ENCODE measurements around the gene LRRC49.
"Not testable (repeated sequence)": the region's sequence is repeated elsewhere in the genome, so short reads cannot be mapped to it uniquely, and the experiment has no call there.

Gene LRRC49

DNA sequence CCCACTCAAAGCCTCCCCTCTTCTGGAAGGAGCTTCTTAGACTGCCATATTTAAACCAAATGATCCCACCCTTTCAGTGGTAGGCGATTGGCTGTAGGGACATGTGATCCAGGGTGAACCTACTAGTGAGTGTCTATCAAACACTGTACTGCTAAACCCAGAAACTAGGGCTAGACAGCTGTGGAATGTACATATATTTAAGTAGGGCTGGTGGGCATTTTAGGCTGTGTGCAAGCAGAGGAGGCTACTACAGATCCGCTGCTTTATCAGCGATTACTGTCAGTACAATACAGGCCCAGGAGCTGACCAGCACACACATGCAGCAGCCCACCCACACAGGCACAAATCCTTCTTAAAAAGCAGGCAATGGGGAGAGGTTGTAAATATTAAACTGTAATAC lies 23.3 kb upstream of the LRRC49 start:
- DNase-seq = no peak

DNA sequence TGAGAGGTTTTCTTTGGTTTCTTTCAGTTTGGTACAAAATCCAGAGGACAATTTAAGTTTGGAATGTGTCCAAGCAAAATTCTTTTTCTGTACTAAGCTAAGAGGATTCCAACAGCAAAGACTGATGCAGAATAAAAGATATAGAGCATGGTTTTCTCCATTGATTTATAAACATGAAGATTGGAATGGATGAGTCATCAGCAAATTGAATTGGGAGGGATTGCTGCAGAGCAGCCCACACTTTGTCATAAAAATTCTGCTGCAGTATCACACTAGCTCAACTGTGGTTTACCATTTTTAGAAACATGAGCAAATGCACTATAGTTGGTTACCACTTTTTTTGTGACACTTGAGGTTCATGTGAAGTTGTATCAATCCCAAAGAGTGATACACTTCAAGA lies 22.6 kb upstream of the LRRC49 start:
- DNase-seq = no peak

- not testable (repeated sequence) for DNase-seq
These were observed 21.1 kb upstream of the LRRC49 start for GRCh38 chr15:70871490-70871889.

DNA sequence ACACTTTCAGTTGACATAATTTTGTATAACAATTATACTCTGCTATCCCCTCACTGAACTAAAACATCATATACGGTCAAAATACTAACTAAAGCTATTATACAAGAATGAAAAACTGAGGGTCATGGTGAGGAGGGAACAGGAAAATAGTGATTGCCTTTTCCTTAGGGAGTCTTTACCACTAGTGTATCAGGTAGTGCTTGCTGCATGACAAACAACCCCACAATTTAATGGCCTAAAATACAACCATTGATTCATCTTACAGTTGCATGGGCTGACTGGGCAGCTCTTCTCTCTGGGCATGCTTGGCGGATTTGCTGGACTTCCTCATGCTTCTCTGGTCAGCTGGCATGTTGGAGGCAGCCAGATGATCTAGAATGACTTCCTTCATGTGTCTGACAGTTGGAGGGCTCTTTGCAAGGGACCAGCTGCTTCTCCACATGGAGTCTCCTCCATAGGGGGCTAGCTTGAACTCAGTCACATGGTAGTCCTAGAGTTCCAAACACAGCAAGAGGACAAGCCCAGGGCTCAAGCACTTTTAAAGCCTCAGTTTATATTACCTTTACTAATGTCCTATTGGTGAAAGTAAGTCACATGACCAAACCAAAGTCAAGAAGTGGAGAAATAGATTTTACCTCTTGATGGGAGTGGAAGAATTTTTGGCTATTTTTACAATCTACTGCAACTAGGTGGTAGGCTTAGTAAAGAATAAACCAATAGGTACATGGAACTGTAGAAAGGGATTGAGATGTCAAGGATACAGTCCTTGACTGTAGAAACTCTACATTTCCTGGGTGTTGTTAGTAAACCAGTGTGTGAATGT lies 19.2 kb upstream of the LRRC49 start:
- DNase-seq = no peak

DNA sequence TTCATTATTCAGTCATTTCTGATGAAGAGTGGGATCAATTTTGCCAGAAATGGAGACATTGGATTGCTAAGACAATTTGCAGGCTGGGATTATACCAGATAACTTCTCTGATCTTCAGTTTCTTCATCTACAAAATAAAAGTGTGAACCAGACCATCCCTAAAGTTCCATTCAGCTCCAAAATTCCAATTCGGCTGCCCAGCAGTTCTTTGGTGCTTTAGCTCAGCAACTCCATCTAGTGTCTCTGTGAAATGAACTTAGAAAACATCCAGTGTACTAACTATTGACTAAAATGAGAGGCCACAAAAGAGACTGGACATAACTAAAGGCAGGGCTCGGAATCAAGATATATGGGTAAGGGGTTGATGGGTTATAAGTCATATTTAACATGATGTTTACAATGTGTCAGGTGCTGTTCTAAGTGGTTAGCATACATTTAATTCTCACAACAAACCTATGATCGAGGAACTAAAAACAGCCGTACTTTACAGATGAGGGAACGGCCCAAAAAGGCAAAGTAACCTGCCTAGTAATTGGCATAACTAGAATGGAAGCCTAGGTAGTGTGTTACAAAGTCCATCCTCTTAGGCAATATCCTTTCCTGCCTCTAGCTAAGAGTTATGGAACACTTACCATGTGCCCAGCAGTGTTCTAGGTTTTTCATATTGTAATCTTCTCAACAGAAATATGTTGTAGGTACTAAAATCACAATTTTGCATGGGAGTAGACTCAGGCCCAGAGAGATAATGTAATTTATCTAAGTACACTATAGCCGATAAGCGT lies 17.4 kb upstream of the LRRC49 start:
- no peak for DNase-seq

GRCh38 chr15:70876011-70876410 lies 16.6 kb upstream of the LRRC49 start:
- no peak for DNase-seq

DNA sequence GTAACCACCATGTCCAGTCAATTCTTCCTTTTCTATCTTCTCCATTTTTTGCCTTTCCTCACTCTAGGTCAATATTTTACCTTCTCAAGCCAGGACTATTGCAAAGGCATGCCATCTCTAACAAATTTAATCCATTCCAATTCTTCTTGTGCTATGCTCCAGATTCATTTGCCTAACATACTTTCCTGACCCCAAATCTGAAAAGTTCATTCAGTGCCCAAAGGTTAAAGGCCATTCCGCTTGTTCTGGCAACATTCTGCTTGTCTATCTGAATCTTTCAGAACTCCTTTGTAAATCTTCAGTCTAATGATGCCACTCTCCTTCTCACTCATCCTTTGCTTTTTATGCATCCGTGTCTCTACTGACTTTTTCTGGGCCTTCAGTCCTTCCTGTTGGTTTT lies 15.9 kb upstream of the LRRC49 start:
- no peak for DNase-seq

DNA sequence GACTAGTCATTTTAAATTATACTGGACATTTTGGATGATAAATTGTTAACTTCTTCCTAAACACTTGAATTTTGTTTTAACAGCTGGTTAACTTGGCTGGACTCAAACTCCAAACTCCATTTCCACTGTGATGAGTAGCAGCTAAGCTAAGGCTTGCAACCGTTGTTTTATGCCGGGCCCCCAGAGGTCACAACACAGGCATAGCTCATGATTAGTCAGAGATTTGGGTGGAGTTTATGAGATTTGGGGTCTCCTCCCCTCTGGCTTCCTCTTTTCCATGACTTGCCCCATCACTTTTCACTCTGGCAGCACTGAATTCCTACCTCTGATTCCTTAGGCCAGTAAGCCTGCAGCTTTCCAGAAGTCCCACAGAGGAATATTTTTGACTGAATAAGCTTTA lies 13.2 kb upstream of the LRRC49 start:
- DNase-seq = no peak

DNA sequence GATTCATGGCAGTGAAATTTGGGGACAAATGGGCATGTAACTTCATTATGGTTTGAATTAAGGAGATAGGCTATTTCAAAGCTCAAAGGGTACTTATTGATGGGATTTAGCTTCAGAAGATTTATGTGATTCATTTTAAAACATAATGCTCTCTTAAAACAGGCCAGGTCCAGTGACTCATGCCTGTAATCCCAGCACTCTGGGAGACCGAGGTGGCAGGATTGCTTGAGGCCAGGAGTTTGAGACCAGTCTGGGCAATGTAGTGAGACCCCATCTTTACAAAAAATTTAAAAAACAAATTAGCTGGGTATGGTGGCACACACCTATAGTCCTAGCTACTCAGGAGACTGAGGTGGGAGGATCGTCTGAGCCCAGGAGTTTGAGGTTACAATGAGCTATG lies 11.8 kb upstream of the LRRC49 start:
- no peak for DNase-seq

DNA sequence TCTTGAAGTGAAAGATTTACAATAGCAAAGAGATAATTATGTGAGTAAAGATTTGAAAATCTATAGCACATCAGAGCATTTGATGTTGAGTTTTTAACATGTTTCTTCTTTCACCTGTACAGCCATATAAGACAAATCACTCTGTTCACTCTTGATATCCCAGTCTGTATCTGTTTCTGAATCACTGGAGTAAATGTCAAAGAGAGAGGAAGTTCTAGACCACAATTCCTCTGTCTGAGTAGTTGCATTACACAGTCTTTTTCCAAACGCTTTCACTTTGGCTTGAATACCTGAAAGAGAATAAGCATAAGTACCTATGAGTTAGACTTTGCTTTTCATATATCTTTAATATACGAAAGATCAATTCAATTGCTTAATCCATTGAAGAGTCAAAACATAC lies 10.3 kb upstream of the LRRC49 start:
- no peak for DNase-seq

DNA sequence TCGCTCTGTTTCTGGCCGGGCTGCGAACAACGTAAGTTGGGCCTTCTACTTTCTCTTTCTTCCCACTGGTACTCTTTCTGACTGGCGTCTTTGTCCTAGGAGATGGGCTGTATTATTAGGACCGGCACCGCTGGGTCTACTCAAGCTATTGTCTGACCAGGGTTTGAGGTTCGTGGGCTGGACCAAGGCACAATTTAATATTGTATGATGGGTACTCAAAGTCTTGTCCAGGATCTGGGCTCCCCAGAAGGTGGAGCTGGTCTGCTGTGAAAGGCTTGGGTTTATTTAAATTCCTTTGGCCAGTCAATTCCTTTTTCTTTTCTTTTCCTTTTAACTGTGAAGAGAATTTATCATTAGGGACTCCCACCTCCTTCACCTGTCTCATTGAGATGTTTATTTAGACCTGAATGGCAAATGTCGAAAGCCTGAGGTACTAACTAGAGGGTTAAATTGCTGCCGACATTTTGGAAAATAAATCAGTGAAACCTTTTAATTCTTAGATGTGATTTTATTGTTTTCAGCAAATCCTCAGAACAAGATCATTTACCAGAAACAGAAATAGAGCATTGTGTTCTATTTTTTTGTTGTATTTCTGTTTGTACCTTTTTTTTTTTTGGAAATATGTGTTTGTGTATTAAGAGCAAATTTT lies 410 bp downstream of the LRRC49 start:
- DNase-seq = no peak

DNA sequence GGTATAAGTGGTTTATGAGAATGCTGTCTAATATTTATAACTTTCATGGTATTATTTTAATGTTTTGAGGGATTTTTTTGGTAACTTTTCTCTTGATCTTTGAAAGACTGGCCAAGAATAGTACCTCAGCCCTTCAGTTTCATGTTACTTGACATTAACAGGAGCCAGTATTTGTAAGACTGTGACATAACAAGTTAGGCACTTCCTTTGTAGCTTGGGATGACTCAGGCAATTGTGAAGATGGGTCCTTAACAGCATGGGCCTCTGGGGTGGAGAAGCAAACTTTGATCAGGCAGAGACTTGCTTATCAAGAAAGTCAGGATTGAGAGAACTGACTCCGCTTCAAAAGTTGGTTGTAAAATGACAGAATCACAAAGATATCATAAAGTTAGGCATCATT lies 9.5 kb downstream of the LRRC49 start:
- DNase-seq = no peak

- DNase-seq = no peak
These were observed 14.2 kb downstream of the LRRC49 start for GRCh38 chr15:70906842-70907241.

GRCh38 chr15:70907784-70908471 lies 15.3 kb downstream of the LRRC49 start:
- no peak for DNase-seq

DNA sequence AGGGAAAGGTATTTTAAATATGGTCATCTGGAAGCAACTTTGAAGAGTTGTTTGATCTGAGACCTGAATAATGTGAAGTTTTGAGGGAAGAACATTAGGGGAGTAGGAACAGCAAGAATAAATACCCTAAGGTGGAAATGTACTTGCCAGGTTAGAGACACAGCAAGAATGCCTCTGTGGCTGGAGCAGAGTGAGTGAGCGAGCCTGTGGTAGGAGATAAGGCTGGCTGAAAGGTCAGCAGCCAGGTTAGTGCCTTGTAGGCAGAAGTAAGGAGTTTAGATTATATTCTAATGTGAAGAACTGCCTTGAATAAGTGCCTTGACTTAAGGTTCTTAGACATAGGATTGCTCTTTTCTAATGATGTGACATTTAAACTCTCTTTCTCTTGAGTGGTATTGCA lies 18.3 kb downstream of the LRRC49 start:
- no peak for DNase-seq

- no peak for DNase-seq
These were observed 19.6 kb downstream of the LRRC49 start for GRCh38 chr15:70912187-70912586.

- DNase-seq = no peak
These were observed 23.9 kb downstream of the LRRC49 start for GRCh38 chr15:70916531-70916930.

DNA sequence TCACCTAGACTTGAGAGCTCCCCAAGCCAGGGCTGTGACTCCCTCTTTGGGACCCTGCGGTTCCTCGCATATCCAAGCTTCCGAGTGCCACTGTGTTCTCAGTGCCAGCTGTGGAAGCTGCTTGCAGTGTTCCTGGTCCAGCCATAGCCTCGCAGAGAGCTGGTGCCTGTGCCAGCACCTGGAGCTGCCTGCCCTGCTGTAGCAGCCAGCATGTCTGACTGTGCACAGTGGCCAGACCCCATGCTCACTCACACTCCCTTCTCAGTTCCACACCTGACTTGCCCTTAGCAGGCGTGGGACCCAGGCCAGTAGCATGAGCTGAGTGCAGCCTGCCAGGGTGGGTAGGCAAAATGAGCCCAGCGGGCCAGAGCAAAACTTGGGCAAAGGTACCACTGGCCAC lies 25.3 kb downstream of the LRRC49 start:
- no peak for DNase-seq

GRCh38 chr15:70920981-70921696 lies 28.5 kb downstream of the LRRC49 start:
- no peak for DNase-seq

GRCh38 chr15:70922119-70922518 lies 29.5 kb downstream of the LRRC49 start:
- DNase-seq = no peak

- no peak for DNase-seq
These were observed 30.9 kb downstream of the LRRC49 start for GRCh38 chr15:70923311-70924080.

DNA sequence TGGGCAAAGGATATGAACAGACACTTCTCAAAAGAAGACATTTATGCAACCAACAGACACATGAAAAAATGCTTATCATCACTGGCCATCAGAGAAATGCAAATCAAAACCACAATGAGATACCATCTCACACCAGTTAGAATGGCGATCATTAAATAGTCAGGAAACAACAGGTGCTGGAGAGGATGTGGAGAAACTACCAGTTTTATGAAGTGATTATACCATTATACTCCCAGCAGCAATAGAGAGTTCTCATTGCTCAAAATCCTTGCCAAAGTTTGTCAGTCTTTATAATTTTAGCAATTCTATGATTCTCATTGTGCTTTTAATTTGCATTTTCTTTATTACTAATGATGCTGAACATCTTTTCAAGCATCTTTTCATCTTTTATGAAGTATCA lies 34.3 kb downstream of the LRRC49 start:
- not testable (repeated sequence) for DNase-seq
